GM19463 (cell line): ENCODE measurements around the gene TOR3A.

Experiments
- ATAC-seq: cut with Tn5 transposase; IDR thresholded peaks from one replicate; pipeline ENCODE4 v1.9.1; 2021; ENCODE audit warnings: mild to moderate bottlenecking, moderate library complexity; ENCODE audit not compliant: unreplicated experiment

TOR3A gene

DNA sequence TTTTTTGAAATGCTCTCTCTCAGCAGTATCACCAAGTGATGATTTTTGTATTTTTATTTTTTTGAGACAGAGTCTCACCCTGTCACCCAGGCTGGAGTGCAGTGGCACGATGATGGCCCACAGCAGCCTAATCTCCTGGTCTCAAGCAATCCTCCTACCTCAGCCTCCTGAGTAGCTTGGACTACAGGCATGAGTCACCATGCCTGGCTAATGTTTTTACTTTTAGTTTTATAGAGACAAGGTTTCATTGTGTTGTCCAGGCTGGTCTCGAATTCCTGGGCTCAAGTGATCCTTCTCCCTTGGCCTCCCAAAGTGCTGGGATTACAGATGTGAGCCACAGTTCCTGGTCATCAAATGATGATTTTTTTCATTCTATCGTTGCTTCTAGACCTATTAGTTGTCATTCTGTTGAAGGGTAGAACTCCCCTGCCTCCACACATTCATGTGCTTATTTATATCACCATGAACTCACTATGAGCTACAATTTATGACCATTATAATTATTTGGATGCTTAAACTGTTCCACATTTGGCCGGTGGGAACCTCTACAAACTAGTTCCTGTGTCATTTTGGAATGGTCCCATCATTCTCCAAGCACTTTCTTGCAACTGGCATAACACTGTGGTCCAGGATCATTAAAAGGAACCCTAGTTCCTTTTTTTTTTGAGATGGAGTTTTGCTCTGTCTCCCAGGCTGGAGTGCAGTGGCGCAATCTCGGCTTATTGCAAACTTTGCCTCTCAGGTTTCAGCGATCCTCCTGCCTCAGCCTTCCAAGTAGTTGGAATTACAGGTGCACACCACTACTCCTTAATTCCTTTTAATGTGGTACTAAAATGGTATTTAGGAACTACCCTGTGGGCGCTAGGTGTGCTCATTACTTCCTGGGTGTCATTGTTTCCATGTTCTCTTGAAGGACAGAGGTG is 20.2 kb upstream of the TOR3A start:
- ATAC-seq = no peak

DNA sequence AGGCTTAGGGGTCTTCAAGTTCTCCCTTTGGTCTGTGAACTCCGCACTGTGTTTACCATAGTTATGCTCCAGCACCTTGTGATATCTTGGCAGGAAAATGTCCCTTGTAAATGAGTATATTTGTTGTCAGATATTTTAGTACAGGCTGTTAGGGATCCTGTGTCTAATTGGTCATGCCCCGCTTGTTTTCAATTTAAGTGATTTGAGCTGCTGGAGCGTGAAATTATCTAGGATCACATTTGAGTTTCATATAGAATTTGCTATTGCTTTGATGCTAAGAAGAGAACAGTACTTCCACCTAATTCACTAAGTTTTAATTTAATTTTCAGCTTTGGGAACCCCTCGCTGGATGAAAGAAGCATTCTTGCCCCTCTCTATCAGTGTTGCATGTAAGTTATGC is 15.4 kb upstream of the TOR3A start:
- ATAC-seq = no peak

DNA sequence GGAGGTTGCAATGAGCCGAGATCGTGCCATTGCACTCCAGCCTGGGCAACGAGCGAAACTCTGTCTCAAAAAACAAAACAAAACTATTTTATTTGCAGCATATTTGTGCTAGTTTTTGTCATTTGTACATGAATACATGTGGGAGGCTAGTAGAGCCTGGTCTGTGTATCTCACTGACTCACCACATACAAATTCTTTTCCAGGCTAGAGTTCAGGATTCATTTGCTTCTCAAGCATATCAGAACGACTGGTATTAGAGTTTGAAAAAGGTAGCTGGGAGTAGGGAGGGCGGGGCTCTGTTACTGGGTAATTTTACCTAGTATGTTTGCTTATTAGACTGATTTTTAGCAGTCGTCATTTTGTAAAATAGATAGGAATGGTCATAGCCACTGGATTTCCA is 4.5 kb upstream of the TOR3A start:
- ATAC-seq = no peak

DNA sequence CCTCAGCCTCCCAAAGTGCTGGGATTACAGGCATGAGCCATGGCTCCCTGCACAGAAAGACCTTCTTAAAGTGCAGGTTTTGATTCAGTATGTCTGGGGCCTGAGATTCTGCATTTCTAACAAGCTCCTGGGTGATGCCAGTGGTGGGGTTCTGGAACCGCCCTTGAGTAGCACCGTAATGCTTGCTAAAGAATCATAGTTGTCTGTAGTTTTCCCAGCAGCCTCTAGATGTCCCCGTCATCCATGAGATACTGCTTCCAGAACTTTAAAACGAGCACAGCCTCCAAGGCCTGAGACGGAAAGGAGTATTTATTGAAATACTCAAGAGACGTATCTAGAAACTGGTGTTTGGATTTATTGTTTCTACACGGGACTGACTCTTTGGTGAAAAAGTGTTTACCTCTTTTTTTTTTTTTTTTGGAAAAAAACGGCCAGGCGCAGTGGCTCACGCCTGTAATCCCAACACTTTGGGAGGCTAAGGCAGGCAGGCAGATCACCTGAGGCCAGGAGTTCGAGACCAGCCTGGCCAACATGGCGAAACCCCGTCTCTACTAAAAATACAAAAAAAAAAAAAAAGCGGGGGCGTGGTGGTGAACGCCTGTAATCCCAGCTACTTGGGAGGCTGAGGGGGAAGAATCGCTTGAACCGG is 2.6 kb upstream of the TOR3A start:
- no peak for ATAC-seq

DNA sequence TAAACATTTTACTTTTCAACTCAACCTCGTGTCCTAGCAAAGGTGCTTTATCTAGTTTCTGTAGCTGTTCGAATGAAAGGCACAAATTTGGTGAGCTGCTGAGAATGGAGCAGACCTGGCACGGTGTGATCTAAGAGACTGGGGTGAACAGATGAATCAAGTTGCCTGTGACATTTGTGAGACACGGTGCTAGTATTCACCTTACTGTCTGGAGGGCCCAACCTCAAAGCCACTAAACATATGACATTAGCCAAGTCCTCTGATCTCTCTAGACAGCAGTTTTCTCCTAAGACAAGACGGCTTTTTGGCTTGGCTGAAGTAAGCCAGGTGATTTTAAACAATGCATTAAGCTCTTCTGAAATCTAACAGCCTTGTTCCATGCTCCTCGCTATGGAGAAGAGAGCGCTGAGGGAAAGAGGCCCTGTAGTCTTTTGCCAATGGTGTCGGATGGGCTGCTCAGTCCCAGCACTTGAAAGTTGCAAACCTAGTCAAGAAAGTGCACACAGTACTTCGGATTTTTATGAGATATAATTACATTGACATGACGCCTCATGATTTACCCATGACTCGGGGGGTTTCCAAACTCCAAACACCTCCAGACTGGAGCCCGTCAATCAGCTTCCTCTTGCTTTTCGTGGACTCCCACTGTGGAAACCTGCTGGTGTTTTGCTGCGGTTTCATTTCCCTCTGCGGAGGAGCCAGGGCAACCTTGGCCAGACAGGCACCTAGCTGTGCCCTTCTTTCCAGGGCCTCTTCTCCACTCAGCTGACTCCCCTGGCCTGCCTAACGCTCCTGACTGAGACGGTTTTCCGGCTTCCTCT is 794 bp upstream of the TOR3A start:
- ATAC-seq = no peak

DNA sequence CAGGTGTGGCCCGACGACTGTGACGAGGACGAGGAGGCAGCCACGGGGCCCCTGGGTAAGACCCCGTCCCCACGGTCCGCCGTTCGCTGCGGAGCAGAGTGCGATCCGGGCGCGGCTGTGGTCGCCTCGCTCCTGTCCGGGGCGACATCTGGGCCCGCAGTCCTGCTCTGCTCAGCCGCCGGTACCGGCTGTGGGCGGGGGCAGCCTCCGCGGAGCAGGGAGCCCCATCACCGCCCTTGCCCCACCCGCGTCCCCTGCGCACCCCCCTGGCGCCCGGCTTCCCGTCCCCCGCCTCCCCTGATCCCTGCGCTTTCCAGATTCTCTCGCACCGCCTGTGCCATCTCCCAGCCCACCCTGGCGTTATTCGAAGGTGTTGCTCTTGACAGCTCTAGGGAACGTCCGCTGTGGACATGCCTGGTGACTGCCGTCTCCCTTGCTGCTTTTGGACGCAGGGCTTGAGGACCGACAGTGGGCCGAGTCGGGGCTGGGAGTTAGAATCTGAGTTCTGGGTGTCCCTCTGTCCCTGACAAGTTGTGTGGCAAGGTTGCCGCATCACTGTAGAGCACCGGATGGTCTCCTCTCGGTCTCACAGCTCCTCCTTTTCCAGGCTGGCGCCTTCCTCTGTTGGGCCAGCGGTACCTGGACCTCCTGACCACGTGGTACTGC is 596 bp downstream of the TOR3A start:
- peak; percentile 8 for ATAC-seq

DNA sequence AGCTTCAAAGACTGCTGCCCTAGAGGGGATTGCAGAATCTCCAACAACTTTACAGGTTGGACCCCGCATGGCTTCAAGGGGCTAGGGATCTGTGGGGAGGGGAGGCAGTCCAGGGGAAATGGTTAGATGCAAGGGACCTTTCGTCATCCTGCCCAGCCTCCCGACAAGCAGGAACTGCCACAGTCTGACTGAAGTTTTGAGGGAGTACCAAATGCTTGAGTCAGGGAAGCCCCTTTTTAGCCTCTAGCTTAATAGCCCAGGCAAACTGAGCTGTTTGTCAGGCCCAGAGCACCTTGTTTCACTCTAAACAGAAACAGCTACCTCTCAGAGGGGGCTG is 1.1 kb downstream of the TOR3A start:
- no peak for ATAC-seq

DNA sequence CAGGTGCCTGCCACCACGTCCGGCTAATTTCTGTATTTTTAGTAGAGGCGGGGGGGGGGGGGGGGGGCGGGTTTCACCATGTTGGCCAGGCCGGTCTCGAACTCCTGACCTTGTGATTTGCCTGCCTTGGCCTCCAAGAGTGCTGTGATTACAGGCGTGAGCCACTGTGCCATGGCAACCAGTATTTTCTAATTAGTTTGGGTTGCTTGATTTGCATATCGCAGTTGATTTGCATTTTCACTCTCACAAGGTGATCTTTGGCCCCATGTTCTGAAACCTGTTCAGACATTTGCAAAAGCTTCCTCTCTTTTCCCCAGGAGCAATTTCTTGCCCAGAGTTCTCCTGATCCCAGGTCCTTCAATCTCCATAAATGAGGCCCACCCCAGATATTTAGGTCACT is 1.7 kb downstream of the TOR3A start:
- ATAC-seq = no peak

DNA sequence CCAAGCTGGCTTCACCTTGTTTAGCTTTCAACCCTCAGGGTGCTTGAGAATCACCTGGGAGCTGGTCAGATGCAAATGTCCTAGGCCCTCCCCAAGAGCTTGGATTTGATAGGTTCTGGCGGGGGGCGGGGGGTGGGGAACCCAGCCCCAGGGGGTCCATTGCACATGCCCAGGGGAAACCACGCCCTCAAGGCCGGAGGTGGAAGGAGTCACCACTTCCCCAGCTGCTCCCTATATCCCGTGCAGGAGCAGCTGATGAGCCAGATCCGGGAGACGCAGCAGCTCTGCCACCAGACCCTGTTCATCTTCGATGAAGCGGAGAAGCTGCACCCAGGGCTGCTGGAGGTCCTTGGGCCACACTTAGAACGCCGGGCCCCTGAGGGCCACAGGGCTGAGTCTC is 5.8 kb downstream of the TOR3A start:
- ATAC-seq = no peak

DNA sequence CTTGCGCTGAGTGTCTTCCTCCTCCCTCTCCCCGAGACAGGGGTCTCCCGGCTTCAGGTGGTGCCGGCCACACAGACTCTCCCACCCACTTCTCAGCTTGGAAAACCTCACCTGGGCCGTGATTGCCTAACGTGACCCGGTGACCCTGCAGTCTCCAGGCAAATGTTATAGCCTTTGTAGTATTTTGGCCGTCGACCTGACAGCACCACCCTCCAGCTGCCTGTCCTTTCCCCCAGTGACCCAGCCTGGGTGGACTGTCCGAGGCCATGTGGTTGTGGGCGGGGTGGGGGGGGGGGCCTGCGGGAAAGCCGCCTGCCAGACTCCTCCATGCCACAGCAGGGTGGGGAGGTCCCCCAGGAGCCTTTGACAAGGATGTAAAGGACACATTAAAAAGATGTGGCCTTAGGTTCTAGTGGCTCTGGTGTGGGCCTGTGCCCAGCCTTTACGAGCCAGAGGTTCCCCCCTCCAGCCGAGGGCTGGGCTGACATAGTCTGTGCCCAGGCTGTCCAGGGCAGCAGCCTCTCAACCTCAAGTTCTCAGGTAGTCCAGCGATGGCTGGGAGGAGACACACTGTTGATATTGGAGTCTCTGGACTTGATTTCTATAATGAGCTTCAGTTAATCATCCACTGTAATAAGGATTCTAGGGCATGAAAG is 8.1 kb downstream of the TOR3A start:
- no peak for ATAC-seq

DNA sequence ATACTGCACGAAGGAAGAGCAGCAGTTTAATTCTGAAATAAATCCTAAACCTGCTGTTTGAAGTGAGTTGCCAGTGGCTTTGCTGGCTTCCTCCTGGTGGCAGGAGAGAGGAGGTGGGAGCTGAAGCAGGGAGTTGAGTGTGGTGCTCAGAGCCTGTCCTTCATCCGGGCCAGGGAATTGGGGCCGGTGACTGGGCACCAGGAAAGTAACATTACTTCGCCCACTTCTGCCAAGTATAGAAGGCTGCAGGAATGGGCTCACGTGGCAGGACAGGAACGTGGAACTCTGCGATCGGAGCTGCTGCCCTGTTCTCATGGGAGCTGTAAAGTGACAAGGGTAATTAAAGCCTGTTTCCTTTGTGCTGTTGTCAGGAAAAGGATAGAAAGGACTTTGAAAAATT is 8.7 kb downstream of the TOR3A start:
- ATAC-seq = no peak

DNA sequence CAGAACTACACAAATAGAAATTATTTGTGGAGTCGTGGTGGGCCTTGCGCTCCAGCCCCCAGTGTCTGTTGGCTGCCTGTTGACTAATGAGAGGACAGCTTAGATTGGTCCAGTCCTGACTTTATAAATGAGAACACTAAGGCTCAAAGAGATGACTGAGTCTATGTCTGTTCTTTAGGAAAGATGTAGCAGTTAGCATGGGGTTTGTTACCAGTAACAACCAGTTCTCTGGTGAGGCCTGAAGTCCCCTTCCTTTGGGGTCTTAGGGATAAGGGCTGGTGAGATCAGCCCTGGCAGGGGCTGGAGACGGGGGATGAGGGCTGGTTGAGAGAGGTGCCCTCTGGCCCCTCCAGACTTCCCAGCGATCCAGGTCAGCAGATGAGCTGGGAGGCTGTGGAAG is 9.1 kb downstream of the TOR3A start:
- ATAC-seq = no peak

DNA sequence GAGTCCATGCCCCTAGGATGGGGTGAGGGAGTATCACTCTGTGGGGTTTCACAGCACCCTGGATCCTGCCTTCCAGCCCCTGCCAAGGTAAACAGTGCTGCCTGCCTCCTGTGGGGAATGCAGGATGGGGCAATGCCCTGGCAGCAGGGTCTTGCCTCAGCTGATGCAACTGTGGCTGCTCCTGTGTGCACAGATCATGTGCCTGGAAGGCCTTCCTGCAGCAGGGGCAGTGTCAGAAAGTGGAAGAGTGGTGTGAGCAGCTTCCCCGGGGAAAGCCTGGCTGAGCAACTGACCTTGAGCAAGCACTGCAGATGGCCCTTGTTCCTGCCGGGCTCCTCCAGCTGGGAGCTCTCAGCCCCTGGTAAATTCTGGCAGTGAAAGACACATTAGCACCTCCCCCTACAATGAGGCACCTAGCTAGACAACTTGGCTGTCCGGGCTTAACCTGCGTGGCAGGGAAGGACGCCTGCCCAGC is 9.9 kb downstream of the TOR3A start:
- ATAC-seq = no peak

DNA sequence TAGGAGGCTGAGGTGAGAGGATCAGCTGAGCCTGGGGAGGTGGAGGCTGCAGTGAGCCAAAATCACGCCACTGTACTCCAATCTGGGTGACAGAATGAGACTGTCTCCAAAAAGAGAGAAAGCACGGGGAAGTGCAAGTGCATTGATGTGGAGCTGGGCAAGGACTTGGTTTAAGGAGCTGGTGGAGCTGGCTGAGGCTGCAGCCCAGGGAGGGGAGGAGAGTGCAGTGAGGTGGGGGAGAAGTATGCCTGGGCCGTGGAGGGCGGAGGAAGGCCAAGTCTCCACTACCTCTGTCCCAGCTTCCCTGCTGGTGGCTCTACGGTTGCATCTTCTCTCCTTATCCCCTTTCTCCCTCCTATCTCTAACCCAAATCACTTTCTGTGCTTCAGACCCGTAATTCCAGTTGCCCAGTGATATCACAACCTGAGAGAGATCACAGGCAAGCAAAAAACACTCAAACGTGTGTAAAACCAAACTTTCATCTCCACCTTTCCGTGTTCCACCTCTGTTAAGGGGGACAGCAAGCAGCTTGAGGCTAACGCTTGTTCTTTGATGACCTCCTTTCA is 11.1 kb downstream of the TOR3A start:
- no peak for ATAC-seq

DNA sequence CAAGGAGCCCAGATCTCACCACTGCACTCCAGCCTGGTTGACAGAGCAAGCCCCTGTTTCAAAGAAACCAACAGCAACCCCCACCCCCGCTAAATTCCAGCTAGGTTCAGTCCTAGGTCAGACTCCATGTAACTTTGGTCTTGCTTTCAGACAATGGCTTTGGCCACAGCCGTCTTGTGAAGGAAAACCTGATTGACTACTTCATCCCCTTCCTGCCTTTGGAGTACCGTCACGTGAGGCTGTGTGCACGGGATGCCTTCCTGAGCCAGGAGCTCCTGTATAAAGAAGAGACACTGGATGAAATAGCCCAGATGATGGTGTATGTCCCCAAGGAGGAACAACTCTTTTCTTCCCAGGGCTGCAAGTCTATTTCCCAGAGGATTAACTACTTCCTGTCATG is 12.9 kb downstream of the TOR3A start:
- no peak for ATAC-seq

DNA sequence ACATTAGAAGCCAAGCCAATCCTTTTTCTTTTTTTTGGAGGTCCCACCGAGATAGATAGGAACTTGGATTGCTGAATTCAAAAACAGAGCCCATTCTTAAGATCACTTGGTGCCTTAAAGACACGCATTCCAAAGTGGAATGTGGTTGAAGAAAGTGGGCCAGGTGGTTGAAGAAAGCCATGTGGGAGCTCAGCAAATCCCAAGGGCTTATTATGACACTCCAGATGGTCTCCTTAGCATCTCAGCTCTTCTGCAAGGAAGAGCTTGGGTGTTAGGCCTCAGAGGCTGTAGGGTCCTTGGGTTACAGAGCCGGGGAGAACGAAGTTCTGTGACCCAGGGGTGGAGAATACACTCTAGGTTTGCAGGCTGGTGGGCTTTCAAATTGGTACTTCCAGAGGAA is 13.5 kb downstream of the TOR3A start:
- no peak for ATAC-seq

DNA sequence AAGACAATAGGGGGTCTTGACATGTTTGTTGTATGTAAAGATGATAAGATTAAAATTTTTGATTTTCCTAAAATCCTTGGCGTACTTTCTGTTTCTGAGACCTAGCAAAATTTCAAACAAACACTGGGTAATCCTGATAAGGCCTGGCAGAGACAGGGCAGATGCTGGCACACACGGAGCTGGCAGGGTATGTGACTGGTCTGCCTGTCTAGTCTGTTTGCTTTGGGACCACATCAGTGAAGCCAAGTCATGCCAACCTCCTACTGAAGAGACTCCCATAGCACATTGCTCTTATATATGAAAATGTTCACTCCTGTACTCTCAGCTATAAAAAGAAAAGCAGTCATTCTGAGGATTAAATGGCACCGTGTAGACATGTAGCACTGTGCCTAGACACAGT is 14.1 kb downstream of the TOR3A start:
- no peak for ATAC-seq

DNA sequence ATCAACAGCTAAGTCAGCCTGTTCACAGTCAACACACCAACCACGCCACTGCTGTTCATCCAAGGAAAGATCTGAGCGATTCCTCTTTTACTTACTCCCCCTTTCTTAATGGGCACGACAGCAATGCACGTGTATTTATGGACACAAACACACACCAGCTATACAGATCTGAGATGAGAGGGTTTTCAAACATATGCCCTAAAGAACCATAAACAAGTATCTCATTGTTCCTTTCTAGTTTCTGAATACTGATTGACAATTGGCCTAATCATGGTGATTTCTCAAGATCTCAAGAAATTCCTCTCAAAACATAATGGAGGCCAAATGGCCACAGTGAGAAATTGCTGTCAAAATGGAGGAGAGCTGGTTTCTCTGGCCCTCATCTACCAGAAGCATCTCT is 18.0 kb downstream of the TOR3A start:
- no peak for ATAC-seq

DNA sequence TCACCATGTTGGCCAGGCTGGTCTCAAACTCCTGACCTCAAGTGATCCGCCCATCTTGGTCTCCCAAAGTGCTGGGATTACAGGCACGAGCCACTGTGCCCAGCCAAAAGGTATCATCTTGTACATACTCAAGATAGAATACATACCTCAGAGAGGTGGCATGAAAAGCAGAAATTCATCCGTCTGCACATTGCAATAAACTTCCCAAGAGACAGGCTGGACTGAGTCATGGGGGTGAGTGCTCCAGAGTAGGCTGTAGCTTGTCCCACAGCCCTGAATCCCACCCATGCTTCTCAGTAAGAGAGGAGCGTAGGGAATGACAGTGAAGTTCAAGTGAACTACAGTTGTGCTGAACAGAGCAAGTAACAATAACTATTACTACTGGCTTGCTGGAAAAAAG is 19.7 kb downstream of the TOR3A start:
- no peak for ATAC-seq

DNA sequence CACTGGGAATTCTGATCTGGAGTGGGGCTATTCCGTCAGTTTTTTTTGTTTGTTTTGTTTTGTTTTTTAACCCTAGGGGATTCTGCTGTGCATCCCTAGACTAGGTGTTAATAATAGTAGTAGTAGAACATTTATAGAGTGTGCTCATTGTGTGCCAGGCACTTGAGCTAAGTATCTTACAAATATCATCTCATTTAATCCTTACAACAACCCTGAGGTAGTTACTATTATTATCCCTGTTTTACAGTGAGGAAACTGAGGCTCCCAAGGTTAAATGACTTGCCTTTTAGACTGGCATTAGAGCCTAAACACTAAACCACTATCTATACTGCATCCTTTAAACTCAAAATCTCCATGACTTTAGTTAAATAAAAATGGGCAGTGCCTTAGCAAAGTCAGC is 22.1 kb downstream of the TOR3A start:
- ATAC-seq = no peak
